Suprapubic skin (tissue), 3 donors: ENCODE results near the gene EIPR1.

Experiments used
- CTCF ChIP-seq, 2 donors: fragments of 200-600 bp in 1 of 2; fragments of 450-650 bp in 1 of 2; sonication (generic) in 1 of 2; IDR thresholded peaks; one replicate each; pipeline ENCODE4 v1.5.1; 2016 to 2019; ENCODE audit warnings: antibody characterized with exemption in 2 of 2, mild to moderate bottlenecking in 1 of 2, moderate library complexity in 1 of 2
- POLR2A ChIP-seq, 2 donors: fragments of 450-650 bp; IDR thresholded peaks; one replicate each; pipeline ENCODE4 v1.6.1; 2017; ENCODE audit warnings: antibody characterized with exemption in 2 of 2, mild to moderate bottlenecking in 2 of 2, moderate library complexity in 2 of 2

DNA sequence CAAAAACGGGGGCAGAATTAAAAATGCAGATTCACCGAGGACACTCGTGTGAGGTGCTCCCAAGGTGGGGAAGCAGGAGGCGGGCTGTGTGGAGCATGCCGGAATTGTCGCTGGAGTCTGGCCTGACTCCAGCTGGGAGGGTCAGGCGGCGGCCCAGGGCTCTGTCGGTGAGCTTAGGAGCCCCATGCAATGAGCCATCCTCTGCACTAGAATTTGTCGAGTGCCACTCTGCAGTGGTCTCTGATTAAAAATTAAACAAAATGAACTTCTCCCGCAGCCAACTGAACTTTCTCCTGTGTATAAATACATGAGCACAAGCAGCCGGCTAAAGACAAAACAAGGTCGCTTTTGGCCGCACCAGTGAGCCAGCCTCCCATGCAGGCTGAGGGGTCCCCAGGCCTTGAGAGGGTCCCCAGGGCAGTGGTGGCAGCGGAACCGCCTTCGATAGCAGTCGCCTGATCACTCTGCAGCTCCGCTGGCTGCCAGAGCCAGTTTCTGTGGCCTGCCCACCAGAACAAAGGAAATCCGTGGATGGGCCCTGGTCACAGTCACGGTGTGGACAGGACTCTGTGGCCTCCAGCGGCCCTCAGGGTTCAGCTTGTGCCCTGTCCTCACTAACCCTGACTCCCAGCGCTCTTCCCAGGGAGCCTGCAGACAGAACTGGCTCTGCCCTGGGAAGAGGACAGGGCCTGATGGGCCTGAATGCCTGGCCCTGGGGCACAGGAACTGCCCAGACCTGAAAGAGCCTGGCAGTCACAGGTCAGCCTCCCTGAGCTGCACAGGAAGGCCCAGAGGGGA lies 201.3 kb downstream of the EIPR1 start:
- TF ChIP-seq CTCF (IDR thresholded peaks at IDR 0.05) (no peak), POLR2A (IDR thresholded peaks at IDR 0.05) (no peak)
